HG03280 (cell line): ENCODE results near the gene ADAM19.

Experiments
- ATAC-seq: cut with Tn5 transposase; IDR thresholded peaks from one replicate; pipeline ENCODE4 v1.9.1; 2021; ENCODE audit warnings: mild to moderate bottlenecking, moderate library complexity; ENCODE audit not compliant: unreplicated experiment

ADAM19 gene

GRCh38 chr5:157596487-157596886, 20.9 kb upstream of the ADAM19 start:
- ATAC-seq: peak; percentile 74

- no peak for ATAC-seq
These were observed 19.3 kb upstream of the ADAM19 start for GRCh38 chr5:157594675-157595459.

GRCh38 chr5:157594257-157594656, 18.7 kb upstream of the ADAM19 start:
- ATAC-seq: no peak

- ATAC-seq: no peak
These were observed 17.6 kb upstream of the ADAM19 start for GRCh38 chr5:157593052-157593757.

- ATAC-seq: no peak
These were observed 17.0 kb upstream of the ADAM19 start for GRCh38 chr5:157592594-157592993.

- ATAC-seq: no peak
These were observed 14.9 kb upstream of the ADAM19 start for GRCh38 chr5:157590478-157590877.

GRCh38 chr5:157584628-157585027, 9.1 kb upstream of the ADAM19 start:
- ATAC-seq: no peak

GRCh38 chr5:157582731-157583620, 7.4 kb upstream of the ADAM19 start:
- ATAC-seq: peak; percentile 50

GRCh38 chr5:157581901-157582300, 6.3 kb upstream of the ADAM19 start:
- no peak for ATAC-seq

- no peak for ATAC-seq
These were observed 2.7 kb upstream of the ADAM19 start for GRCh38 chr5:157578079-157578780.

GRCh38 chr5:157576678-157577077, 1.1 kb upstream of the ADAM19 start:
- no peak for ATAC-seq

GRCh38 chr5:157574456-157575380, 857 bp downstream of the ADAM19 start:
- no peak for ATAC-seq

GRCh38 chr5:157571357-157571827, 4.2 kb downstream of the ADAM19 start:
- ATAC-seq: peak; percentile 85

GRCh38 chr5:157570531-157571200, 4.9 kb downstream of the ADAM19 start:
- ATAC-seq: peak; percentile 2

GRCh38 chr5:157568720-157569119, 6.9 kb downstream of the ADAM19 start:
- no peak for ATAC-seq

GRCh38 chr5:157568222-157568621, 7.4 kb downstream of the ADAM19 start:
- no peak for ATAC-seq

GRCh38 chr5:157566902-157567489, 8.6 kb downstream of the ADAM19 start:
- ATAC-seq: no peak

- no peak for ATAC-seq
These were observed 11.5 kb downstream of the ADAM19 start for GRCh38 chr5:157563929-157564716.
